ENCODE data around the gene PLCD1. TPM values are rescaled to one million over a fixed set of nuclear protein-coding genes. Genes with fewer than 3 reads are reported as not detected.

Gene PLCD1
- total and polyA plus RNA-seq, 2 experiments from 2014 or later = 16.0 to 24.4 TPM

GRCh38 chr3:37984596-37984995 lies 44.8 kb downstream of the PLCD1 start:
- H3K36me3 Mint-ChIP-seq (ENCODE audit: low read depth) = no peaks in the 10 kb centered on the region
- no peaks in the 10 kb centered on the region for H3K9me2 ChIP-seq (ENCODE audit: insufficient read depth)
- no peak for ATAC-seq
- no peak for TF ChIP-seq STAT1 (IDR thresholded peaks at IDR 0.05; ENCODE audit: unreplicated experiment)
- no peak for TF ChIP-seq CREB1 (CRISPR knock-in tag; IDR thresholded peaks at IDR 0.05; ENCODE audit: low read depth)
- TF ChIP-seq, protein P1, sequence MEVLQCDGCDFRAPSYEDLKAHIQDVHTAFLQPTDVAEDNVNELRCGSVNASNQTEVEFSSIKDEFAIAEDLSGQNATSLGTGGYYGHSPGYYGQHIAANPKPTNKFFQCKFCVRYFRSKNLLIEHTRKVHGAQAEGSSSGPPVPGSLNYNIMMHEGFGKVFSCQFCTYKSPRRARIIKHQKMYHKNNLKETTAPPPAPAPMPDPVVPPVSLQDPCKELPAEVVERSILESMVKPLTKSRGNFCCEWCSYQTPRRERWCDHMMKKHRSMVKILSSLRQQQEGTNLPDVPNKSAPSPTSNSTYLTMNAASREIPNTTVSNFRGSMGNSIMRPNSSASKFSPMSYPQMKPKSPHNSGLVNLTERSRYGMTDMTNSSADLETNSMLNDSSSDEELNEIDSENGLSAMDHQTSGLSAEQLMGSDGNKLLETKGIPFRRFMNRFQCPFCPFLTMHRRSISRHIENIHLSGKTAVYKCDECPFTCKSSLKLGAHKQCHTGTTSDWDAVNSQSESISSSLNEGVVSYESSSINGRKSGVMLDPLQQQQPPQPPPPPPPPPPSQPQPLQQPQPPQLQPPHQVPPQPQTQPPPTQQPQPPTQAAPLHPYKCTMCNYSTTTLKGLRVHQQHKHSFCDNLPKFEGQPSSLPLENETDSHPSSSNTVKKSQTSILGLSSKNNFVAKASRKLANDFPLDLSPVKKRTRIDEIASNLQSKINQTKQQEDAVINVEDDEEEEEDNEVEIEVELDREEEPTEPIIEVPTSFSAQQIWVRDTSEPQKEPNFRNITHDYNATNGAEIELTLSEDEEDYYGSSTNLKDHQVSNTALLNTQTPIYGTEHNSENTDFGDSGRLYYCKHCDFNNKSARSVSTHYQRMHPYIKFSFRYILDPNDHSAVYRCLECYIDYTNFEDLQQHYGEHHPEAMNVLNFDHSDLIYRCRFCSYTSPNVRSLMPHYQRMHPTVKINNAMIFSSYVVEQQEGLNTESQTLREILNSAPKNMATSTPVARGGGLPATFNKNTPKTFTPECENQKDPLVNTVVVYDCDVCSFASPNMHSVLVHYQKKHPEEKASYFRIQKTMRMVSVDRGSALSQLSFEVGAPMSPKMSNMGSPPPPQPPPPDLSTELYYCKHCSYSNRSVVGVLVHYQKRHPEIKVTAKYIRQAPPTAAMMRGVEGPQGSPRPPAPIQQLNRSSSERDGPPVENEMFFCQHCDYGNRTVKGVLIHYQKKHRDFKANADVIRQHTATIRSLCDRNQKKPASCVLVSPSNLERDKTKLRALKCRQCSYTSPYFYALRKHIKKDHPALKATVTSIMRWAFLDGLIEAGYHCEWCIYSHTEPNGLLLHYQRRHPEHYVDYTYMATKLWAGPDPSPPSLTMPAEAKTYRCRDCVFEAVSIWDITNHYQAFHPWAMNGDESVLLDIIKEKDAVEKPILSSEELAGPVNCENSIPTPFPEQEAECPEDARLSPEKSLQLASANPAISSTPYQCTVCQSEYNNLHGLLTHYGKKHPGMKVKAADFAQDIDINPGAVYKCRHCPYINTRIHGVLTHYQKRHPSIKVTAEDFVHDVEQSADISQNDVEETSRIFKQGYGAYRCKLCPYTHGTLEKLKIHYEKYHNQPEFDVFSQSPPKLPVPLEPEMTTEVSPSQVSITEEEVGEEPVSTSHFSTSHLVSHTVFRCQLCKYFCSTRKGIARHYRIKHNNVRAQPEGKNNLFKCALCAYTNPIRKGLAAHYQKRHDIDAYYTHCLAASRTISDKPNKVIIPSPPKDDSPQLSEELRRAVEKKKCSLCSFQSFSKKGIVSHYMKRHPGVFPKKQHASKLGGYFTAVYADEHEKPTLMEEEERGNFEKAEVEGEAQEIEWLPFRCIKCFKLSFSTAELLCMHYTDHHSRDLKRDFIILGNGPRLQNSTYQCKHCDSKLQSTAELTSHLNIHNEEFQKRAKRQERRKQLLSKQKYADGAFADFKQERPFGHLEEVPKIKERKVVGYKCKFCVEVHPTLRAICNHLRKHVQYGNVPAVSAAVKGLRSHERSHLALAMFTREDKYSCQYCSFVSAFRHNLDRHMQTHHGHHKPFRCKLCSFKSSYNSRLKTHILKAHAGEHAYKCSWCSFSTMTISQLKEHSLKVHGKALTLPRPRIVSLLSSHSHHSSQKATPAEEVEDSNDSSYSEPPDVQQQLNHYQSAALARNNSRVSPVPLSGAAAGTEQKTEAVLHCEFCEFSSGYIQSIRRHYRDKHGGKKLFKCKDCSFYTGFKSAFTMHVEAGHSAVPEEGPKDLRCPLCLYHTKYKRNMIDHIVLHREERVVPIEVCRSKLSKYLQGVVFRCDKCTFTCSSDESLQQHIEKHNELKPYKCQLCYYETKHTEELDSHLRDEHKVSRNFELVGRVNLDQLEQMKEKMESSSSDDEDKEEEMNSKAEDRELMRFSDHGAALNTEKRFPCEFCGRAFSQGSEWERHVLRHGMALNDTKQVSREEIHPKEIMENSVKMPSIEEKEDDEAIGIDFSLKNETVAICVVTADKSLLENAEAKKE (CRISPR knock-in tag; IDR thresholded peaks at IDR 0.05) = no peak
- no peak for TF ChIP-seq JUNB (IDR thresholded peaks at IDR 0.05; ENCODE audit: unreplicated experiment)
- TF ChIP-seq POLR2AphosphoS5 (IDR thresholded peaks at IDR 0.05; ENCODE audit: low read depth) = no peak
- TF ChIP-seq ZNF331 (CRISPR knock-in tag; IDR thresholded peaks at IDR 0.05; ENCODE audit: low read depth) = no peak
- no peak for TF ChIP-seq ZNF114 (CRISPR knock-in tag; IDR thresholded peaks at IDR 0.05)
- TF ChIP-seq EZH2phosphoT487 (IDR thresholded peaks at IDR 0.05; ENCODE audit: unreplicated experiment) = no peak
- TF ChIP-seq EZH2 (IDR thresholded peaks at IDR 0.05; ENCODE audit: low read depth, unreplicated experiment) = no peak
- no peaks in the 10 kb centered on the region for H3K36me3 ChIP-seq (ENCODE audit: insufficient read depth)
- H2AFZ ChIP-seq = no peak overlapping the region
- H4K20me1 ChIP-seq (replicated peaks; ENCODE audit: insufficient read depth) = no peaks in the 10 kb centered on the region
- no peaks in the 10 kb centered on the region for H3K79me2 ChIP-seq (replicated peaks; ENCODE audit: insufficient read depth)
- H3K4me3 ChIP-seq = no peak overlapping the region
- H3K4me2 ChIP-seq = no peak overlapping the region
- no peaks in the 10 kb centered on the region for H3K9me3 Mint-ChIP-seq
- no peak for DNase-seq (ENCODE audit: low spot score)
- no peak overlapping the region for H3K27ac ChIP-seq (ENCODE audit: low read depth)
- no peak overlapping the region for H3K27ac Mint-ChIP-seq
- H3K4me3 Mint-ChIP-seq = no peak overlapping the region
- no peaks in the 10 kb centered on the region for H3K27me3 ChIP-seq (ENCODE audit: insufficient read depth)
- H3K4me1 ChIP-seq (ENCODE audit: insufficient read depth) = no peaks in the 10 kb centered on the region
- peaks cover 9% of the 10 kb centered on the region for H3K4me1 Mint-ChIP-seq
- peaks cover 13% of the 10 kb centered on the region for H3K27me3 Mint-ChIP-seq (ENCODE audit: insufficient read depth, low read depth, poor library complexity)
- H3F3A ChIP-seq (replicated peaks; ENCODE audit: low read depth) = no peaks in the 10 kb centered on the region
